ENCODE data around the gene LBX1.

LBX1 gene

DNA sequence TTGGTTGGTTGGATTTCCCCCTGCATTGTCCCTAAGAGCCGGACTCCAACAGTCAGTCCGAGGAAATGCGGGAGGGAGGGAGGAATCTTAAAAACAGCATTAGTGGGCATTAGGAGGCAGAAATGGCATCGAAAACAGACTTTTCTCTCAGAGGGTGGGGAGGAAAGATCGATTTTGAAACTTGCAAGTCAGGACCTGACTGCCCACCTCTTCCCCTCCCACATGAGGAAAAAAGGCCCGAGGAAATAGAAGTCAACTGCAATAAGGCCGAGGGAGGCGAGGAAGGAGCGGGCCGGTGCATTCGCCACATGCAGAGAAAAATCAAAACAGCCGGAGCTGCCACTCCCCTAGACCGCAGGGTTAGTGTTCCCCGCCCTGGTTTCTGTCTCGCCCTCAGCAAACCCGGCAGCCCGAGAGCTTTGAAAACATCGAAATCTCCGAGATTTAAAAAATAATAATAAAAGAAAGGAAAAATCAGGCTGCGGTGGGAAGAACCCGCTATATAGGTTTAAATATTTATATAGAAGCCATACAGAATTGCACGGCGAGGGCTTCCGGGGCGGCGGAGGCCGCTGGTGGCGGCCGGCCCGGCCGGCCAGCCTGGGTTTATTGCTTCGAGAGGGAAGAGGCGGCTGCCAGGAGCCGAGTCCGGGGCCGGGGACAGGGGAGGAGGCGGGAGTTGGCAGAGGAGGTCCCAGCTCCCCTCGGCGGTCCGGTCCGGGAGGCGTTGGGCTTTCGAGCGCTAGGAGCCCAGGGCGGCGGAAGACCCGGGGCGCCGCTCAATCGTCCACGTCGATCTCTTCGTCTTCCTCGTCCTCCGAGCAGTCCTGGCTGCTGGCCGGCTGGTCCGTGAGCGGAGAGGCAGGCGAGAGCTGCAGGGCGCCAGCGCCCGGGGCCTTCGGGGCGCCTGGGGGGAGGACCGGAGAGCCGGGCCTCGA, 2.5 kb downstream of the LBX1 start:
- no peak for DNase-seq (ENCODE audit: low spot score)

DNA sequence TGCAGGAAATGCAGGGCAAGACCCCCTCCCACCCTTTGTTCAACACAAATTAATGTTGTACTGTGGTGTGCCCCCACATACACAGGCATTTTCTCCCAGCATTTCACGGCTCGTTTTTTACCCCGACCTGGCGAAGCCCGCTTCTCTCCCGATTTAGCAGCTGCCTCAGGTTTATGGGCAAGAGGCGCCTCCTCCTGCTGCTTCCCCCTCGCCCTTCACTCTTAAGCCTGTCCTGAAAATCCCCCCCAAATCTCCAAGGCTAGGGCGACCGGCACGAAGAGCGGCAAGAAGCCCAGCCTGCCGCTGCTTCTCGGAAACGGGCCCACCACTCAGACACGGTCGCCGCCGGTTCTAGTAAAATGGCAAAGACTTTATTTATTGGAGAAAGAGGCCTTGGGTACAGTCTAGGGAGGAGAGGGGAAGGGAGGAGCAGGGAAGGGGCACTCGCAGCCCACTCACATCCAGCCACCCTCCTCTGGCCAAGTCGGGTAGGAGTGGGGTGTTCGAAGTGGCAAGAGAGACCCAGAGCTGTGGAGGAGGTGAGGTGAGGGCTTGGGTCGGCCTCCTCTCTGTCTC, 3.3 kb downstream of the LBX1 start:
- DNase-seq (ENCODE audit: low spot score): no peak

DNA sequence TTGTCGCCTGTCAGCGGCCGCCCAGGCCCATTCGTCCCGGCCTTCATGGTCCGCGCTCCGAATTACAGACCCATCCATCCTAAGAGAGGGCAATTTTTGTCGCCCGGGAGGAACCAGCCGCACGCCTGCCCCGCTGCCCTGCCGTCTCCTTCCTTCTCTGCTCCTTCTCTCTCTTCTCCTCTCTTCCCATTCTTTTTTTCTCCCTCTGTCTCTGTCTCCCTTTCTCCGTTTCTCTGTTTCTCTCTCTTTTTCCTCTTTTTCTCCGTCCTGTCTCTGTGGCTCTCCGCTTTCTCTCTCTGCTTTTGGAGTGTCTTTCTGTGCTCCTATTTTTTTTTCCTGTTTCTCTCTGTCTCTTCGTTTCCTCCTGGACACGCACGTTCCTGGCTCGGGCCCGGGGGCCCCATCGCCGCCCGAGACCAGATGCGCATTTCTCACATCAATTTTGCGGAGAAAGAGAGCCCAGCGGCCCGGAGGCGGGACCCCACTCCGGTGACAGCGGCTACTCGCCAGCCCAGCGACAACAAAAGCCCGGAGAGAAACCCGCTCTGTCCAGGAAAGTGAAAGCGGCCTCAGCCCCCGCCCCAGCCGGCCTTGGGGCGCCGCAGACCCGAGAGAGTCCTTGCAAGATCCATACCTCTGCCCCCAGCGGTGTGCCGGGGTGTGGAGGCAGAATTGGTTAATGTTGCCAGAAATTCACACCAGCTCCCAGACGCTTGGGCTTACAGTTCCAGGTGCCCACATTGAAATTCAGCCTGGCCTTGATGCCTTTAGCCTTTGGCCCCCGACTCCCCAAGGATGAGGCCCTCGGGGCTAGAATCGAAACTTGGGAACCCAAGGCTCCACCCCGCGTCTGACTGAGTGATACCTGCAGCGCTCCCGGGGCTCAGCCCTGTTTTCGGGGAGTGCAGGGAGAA, 4.1 kb downstream of the LBX1 start:
- no peak for DNase-seq (ENCODE audit: low spot score)

DNA sequence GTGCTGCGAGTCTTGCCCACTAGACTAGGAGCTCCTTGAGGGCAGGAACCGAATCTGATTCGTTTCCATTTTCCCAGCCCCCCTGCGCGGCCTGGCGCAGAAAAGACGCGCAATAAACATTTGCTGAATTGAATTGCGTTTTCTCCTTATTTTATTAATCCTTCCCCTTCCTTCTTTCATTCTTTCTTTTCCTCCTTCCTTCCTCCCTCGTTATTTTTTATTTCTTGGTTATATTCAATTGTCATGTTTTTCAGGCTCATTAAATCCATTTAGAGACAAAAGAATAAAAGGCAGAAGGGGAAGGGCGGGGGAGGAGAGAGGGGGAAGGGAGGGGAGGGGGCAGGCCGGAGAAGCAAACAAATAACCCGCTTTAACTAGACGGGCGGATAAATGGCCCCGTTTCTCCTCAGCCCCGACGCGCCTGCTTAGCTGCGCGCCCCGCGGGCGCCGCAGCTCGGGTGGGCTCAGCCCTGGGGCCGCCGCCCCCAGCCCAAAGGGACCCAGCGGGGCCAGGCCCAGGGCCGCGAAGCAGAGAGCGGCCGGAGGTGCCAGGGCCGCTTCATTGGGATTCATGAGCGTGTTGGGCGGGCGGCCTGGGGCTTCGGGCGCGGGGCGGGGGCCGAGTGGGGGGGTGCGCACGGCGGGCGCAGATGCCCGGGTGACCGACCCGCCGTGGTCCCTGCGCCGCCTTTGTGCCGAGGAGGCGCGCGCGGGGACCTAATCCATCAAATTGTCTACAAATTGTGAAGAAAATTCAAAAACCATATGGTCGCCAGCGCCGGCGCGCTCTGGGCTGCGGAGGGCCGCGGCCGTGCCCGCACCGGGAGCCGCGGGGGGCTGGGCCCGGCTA, 5.0 kb downstream of the LBX1 start:
- no peak for DNase-seq (ENCODE audit: low spot score)

DNA sequence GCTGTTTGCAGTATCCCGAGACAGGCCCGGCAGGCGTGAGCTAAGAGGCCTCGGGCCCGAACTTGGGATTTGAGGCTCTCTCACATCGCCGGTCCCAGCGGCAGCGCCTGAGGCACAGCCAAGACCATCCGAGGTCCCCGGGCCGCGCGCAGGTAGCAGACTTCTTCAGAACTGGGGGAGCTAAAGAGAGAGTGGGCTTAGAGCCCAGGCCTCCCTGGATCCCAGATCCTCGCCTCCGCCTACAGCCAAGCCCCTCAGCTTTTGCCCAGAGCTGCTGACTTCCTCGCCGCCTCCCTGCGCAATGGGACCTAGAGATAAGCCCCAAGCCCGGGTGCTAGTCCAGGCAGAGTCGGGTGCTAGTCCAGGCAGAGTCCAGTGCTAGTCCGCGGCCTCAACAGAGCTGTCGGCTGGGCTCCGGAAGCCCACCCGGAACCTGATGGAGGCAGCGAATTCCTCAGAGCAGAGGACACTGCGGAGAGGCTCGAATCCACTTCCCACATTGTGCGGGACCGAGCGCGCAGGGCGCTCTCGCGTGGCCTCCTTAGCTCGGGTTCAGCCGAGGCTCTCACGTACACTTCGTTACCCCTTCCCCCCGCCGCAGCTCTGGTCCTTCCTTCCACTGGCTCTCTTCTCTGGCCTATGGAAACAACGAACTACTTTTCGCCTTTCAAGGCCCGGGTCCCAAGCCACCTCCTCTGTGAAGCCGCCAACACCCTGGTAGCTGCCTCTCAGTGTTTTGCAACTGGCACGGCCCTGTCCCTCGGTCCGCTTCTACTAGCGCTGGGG, 5.8 kb downstream of the LBX1 start:
- DNase-seq (ENCODE audit: low spot score): no peak

DNA sequence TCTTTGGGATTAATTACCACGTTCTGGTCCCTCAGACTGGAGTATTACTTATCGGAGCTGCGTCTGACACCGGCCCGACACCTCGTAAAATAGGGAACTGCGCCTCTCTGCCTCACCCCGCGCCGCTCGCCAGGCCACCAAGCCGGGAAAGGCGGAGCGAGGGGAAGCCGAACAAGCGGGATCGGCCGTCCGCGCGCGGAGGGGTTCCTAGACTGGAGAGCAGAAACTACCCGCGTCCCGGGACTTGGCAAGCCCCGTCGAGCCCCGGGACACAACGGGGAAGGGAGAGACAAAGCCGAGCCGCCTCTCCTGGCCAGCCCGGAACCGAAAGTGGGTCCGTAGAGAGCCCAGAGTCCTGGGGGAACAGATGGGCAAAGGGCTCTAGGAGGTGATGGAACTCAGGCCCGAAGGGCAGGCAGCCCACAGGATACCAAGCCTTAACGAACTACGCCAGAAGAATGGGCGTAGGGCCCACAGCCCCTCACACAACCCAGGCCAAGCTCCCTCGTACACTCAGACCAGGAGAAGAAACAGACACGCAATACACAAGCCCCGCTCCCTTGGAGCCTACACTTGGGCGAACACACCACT, 6.5 kb downstream of the LBX1 start:
- no peak for DNase-seq (ENCODE audit: low spot score)

DNA sequence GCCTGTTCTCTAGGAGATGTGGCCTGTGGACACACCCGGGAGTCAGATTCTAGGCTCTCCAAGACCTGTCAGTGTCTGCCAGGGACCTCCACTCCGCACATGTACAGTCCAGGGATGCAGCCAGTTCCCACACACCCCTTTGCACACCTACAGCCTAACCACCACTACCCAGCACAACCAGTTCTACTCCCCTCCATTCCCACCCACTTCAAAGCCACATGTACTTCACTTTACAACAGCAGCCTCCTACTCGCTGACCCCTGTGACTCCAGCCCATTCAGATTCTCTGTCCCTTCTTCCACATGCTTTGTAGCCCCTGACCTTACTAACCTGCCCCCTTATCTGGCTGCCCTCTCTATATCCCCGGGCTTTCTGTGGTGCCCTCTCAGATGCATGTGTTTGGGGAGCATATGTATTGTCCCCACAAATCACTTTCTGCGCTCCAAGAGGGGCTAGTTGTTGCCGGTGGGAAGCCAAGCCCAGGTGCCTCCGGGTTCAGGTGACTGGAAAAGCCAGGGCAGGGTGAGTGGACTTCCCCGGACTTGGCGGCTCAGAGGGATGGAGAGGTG, 7.2 kb downstream of the LBX1 start:
- no peak for DNase-seq (ENCODE audit: low spot score)

DNA sequence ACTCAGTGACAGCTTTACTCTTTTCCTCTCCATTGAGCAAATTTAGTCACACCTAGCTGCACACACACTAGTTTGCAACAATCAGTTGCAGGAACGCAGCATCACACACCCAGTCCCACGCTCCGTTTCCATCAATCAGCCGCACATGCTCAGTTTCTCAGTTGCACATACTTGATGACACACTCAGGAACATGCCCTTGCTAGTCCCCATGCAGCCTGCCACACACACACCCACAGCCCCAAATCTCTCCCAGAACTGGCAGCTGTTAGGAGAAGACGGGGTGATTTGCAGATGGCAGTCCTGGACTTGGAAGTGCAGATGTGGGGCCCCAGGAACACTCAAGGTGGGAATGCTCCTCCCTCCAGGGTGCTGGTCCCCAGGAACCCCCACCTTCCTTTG, 7.7 kb downstream of the LBX1 start:
- DNase-seq (ENCODE audit: low spot score): no peak

DNA sequence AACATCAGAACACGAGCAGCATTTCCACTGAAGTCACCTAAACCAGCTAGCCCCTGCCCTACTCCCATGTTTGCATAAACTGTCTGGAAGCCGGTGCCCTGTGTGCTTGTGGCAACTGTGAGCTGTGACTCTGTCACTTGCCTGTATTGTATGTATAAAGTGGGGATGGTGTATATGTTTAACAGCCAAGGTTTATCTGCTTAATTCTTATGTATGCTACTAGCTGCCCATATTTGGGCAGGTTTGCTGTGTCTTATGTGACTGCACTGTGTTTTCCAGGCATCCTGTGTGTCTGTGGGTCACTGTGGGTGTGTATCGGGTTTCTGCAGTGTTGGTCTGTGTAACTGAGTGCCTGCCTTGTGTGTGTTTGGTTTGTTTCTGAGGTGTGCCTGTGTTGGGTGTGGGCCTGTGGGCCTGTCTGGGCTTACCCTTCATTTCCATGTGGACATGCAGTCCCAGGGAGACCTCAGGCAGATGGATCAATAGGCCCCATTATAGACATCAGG, 9.3 kb downstream of the LBX1 start:
- DNase-seq (ENCODE audit: low spot score): no peak

DNA sequence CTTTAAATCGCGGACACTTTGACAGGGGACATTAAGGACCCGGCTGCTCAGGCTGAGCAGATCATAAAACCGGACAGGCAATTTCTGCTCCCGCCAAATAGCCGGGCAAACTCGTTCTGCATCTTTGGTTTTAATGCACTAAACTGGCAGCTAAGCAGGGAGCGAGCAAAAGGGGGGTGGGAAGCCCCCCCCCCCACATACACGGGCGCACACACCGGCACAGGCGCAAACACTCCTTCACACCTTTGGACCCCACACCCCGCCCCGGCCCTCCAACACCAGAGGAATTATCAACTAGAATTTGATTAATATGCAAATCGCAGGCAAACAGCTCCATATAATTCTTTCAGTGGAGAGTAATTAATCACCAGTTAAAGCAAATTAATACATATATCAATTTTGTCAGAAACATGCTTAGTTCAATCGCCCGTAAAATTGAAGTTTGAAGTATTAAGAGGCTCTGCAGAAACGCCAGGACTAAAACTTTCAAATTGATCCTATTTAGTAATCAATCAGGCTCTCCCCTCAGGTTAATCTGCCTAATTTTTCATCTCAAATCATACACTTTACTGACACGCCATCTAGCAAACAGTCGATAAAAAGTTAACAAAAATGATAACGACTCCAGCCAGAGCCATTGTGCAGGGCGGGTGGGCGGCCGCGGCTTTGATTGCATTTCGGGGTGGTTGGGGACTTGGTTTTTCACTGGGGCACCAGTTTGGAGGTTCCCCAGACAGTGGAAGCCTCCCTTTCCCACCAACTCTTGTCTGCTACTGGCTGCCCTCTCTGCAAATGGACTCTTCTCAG, 9.9 kb downstream of the LBX1 start:
- DNase-seq (ENCODE audit: low spot score): no peak

DNA sequence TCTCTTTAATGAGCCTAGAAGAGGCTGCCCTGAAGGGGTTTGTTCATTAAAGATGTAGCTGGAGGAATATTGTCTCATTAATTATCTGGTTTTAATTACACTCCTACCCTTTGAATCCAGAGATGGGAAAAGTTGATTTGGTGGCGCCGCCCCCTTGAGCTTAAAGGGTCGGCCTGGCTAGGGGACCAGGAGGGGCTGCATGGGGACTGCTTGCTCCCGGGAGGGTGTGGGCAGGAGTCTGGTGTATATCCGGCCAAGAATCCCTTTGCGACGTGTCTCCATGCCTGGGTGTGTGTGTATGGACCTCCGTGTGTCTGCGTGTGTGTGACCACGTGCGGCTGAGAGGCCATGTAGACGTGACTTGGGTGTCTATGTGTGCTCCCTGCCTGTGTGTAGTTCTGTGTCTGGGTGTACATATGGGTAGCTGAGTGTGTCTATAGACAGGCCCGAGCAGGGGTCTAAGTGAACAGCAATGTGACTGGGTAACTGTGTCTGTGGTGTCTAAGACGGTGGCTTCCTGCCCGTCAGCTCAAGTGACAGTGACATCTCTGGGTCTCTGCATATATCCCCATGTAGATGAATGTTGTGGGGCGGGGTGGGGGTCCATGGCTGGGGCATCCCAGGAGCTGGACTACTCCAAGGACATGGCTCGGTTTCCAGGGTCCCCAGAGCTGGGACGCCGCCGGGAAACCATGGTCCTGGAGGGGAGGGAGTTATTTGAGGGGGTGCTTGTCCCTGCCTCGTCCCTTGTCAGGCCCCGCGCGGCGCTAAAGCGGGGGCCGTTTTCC, 10.7 kb downstream of the LBX1 start:
- DNase-seq (ENCODE audit: low spot score): no peak

DNA sequence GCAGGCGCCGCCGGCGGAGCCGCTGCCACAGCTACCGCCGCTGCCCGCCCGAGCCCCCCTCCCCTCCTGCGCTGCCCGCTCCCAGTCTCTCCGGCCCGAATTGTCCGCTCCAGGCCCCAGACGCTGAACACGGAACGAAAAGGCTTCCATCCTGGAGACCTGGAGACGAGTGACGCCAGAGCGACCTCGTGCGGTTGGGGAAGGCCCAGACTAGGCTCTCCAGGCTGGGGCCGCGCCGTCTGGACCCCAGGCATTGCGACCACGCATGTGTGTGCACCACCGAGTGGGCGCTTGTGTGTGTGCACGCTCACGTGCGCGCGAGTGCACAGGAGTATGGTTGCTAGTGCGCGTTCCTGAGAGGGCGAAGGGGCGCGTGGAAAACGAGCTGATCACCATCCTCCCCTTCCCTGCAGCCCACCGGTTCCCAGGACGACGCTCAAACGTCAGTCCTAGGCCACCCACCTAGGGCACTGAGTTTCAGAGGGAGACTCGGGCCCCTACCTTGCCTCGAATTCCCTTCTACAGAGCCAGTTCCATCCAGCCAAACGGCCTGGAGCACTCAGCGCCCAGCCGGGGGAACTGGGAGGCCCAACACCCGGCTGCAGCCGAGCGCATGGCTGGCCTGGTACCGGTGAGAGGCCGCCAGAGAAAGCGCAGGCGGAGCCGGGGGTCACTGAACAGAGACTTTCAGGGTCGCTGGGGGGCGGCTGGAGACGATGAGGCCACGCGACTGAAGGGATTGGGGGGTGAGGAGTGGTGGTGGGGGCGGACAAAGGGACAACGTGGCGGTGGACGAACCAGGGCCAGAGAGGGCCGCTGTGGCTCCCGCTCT, 11.6 kb downstream of the LBX1 start:
- peak; percentile 82 for DNase-seq (ENCODE audit: low spot score)

DNA sequence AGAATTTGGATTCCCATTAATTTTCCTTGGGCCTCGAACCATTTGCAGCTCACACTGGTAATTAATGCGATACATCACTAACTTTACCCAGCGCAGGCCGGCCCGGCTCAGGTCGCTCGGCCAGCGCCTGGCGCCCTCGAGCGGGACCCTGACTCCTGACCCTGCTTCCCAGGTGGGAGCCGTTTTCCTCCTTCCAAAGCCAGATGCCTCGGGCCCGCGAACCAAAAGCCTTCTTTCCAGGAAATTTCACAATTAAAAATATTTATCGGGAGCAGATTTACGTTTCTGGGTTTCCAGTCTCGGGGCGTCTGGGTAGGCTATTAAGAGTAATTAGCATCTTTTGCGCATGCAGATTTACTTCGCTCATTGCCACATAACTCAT, 12.2 kb downstream of the LBX1 start:
- no peak for DNase-seq (ENCODE audit: low spot score)

DNA sequence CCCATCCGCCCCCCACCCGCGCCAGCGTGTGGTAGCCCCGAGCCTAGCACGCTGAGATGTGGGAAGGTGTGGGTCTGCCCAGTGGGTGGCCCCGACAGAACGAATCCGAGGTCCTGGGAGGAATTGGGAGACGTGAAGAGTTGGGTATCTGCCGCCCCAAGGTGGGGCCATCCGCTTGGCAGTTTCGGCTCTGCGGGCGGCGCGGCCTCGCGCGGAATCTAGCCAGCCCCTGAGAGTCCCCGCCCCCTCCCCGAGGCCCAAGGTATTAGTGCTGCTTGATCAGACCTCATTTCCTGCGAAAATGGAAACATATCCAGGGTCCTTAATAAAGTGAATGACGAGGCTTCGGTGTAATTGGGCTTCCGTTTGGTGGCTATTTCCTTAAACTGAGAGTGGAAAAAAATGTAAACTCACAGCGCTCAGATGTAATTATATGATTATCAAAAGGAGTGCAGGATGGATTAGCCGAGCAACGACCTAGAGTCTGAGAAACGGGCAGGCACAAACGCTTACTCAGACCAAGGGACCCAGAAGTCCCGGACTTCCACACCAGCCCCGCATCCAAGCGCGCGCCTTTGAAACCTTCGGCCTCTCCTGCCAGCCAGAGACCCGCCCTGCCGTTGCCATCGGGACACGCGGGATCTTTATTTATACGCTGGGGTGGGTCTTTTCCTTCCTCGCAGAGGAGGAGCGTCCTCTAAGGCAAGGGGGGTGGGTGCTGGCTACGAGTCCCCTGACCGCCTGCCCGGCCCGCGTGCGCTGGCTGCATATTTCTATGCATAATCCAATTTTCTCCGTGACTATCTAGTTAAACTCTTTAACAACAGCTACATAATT, 12.8 kb downstream of the LBX1 start:
- no peak for DNase-seq (ENCODE audit: low spot score)

DNA sequence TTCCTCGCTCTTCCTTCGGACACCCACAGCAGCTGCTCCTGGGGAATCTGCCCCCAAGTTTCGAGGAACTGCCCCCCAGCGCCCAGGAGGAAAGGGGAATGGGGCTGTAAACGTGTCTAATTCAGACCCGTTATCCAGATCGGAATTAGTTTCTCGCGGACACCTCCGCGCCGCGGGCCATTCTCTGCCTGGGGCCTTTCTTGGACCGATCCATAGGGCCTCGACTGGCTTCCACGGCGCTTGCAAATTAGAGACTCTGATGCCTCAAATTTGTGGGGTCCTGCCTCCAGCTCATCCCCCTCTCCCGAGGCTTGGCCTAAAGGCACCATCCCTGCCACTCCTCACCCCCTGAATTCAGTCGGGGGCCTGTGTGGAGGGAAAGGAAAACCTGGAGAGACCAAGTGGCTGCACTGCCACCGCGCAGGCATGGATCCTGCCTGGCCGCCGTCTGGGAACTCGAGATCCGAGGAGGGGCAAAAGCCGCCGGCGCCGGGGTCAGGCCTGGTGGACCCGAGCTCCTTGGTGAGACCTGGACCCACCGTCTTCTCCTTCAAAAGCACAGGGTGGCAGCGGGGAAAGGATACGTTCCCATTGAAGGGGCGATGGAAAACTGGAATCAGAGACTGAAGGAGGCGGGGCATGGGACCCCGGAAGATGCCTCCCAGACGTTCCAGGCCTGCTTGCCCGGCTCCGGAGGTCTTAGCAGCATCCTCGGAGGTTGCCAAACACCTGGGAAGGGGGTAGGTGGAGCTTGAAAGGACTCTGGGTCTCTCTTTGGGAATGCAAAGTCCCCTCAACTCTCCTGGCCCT, 13.7 kb downstream of the LBX1 start:
- no peak for DNase-seq (ENCODE audit: low spot score)
